Measurements from ENCODE around the gene SP140L.

DNA sequence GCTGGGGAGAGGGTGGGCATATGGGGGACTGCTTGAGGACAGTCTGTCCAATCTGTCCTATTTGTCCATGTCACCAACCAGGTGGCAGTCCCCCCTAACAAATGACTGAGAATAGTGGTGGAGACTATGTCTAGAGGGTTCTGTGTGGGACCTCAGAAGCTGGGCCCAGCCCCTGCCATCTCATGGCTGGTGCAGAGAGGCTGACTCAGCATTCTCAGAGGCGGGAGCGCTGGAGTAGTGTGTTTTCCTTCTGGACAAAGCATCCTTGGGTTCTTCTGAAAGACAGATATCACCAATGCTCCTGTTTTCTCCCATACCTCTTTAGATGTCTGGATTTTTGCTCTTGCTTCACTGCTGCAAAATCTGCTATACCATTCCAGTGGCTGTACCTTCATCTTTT is 44.1 kb upstream of the SP140L start:
- TF ChIP-seq, protein P1, sequence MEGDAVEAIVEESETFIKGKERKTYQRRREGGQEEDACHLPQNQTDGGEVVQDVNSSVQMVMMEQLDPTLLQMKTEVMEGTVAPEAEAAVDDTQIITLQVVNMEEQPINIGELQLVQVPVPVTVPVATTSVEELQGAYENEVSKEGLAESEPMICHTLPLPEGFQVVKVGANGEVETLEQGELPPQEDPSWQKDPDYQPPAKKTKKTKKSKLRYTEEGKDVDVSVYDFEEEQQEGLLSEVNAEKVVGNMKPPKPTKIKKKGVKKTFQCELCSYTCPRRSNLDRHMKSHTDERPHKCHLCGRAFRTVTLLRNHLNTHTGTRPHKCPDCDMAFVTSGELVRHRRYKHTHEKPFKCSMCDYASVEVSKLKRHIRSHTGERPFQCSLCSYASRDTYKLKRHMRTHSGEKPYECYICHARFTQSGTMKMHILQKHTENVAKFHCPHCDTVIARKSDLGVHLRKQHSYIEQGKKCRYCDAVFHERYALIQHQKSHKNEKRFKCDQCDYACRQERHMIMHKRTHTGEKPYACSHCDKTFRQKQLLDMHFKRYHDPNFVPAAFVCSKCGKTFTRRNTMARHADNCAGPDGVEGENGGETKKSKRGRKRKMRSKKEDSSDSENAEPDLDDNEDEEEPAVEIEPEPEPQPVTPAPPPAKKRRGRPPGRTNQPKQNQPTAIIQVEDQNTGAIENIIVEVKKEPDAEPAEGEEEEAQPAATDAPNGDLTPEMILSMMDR (IDR thresholded peaks at IDR 0.05) = no peak
- no peak for TF ChIP-seq POLR2AphosphoS5 (IDR thresholded peaks at IDR 0.05; ENCODE audit: low read depth, low read length)
- TF ChIP-seq TCF7L2 (IDR thresholded peaks at IDR 0.05; ENCODE audit: low read depth, low read length) = no peak
